Esophagus muscularis mucosa (tissue), 4 donors: ENCODE measurements around the gene SLC28A1. TPM values are rescaled to one million over a fixed set of nuclear protein-coding genes. Genes with fewer than 3 reads are reported as not detected.

Experiments used
- DNase-seq: peaks from one replicate; pipeline ENCODE4 v3.0.0-alpha.2; 2017; ENCODE audit errors: extremely low spot score
- H3K27ac ChIP-seq, 4 donors: fragments of 200-600 bp; sonication (generic); replicated peaks in 1 of 4; 1 replicate in 3 of 4; 2 replicates in 1 of 4; pipeline ENCODE4 v1.5.1; 2016 to 2019; ENCODE audit warnings: mild to moderate bottlenecking in 1 of 4
- H3K27me3 ChIP-seq, 4 donors: fragments of 200-600 bp; sonication (generic); one replicate each; pipeline versions ENCODE4 v1.5.1 to v1.6.0; 2016 to 2019
- H3K36me3 ChIP-seq, 4 donors: fragments of 200-600 bp; sonication (generic); one replicate each; pipeline ENCODE4 v1.5.1; 2016 to 2019
- H3K4me1 ChIP-seq, 4 donors: fragments of 200-600 bp; sonication (generic); one replicate each; pipeline ENCODE4 v1.5.1; 2016 to 2019
- H3K4me3 ChIP-seq, 4 donors: fragments of 200-600 bp; sonication (generic); 1 replicate in 2 of 4; 2 replicates in 2 of 4; pipeline ENCODE4 v1.5.1; 2016 to 2019; ENCODE audit warnings: mild to moderate bottlenecking in 4 of 4, moderate library complexity in 1 of 4
- H3K9me3 ChIP-seq, 4 donors: fragments of 200-600 bp; sonication (generic); 1 replicate in 3 of 4; 2 replicates in 1 of 4; pipeline ENCODE4 v1.5.1; 2016 to 2019
- CTCF ChIP-seq, 3 experiments: fragments of 200-600 bp in 2 of 3; fragments of 450-650 bp in 1 of 3; sonication (generic) in 2 of 3; IDR thresholded peaks; one replicate each; pipeline ENCODE4 v1.5.1; 2017 to 2019; ENCODE audit warnings: antibody characterized with exemption in 3 of 3, mild to moderate bottlenecking in 2 of 3, moderate library complexity in 1 of 3
- EP300 ChIP-seq: sonication (generic); formaldehyde crosslinking; IDR thresholded peaks from one replicate; pipeline ENCODE4 v1.6.1; 2017; ENCODE audit warnings: antibody characterized with exemption
- POLR2A ChIP-seq: fragments of 450-650 bp; IDR thresholded peaks from one replicate; pipeline ENCODE4 v1.6.1; 2017; ENCODE audit warnings: antibody characterized with exemption, moderate library complexity, mild to moderate bottlenecking, low read depth
- POLR2AphosphoS5 ChIP-seq, 2 donors: sonication (generic); formaldehyde crosslinking; IDR thresholded peaks; one replicate each; pipeline ENCODE4 v1.6.1; 2017; ENCODE audit warnings: antibody characterized with exemption in 2 of 2
- WGBS: methylation state at CpG from one replicate; pipeline ENCODE4 v1.1.5; 2018; 5-methylcytosine and 5-hydroxymethylcytosine counted together
- intact Hi-C: fragments of 100-400 bp; cut with DNase I; formaldehyde crosslinking; loops from one replicate; pipeline ENCODE4 v1.15.1; 2023
- total RNA-seq, 4 donors: library from RNA; depleted of rRNA; stranded (reverse); fragments of >200 nt; gene quantifications; one replicate each; pipeline versions ENCODE4 v1.1.0 to v1.2.1, GENCODE V29; 2016

Gene SLC28A1
- total RNA-seq, 4 donors from 2014 or later: 0.23 TPM; not detected in 3

- Histone ChIP-seq H3K27ac (no peak overlapping the region), H3K36me3 (no peaks in the 10 kb centered on the region), H3K27me3 (peaks cover 0 to 23% (median 0%) of the 10 kb centered on the region in 4 donors), H3K9me3 (no peaks in the 10 kb centered on the region), H3K4me3 (no peak overlapping the region), H3K4me1 (peaks cover 0 to 7% (median 2%) of the 10 kb centered on the region in 4 donors)
- intact Hi-C loops: no loop called here
- DNase-seq: no peak
- TF ChIP-seq CTCF (IDR thresholded peaks at IDR 0.05): no peak
- 87% methylated on average over 3 of the region's 3 CpGs for WGBS
These were observed 4.5 kb upstream of the SLC28A1 start for GRCh38 chr15:84880007-84880406.

- no peak overlapping the region for H3K27ac ChIP-seq
- intact Hi-C loops: no loop called here
- TF ChIP-seq POLR2A (no peak), CTCF (IDR thresholded peaks at IDR 0.05) (no peak), POLR2AphosphoS5 (IDR thresholded peaks at IDR 0.05) (no peak), EP300 (no peak)
- 89% methylated on average over 8 of the region's 8 CpGs for WGBS
- H3K4me3 ChIP-seq: no peak overlapping the region
- no peak for DNase-seq
- H3K4me1 ChIP-seq: peaks cover 0 to 7% (median 2%) of the 10 kb centered on the region in 4 donors
- H3K9me3 ChIP-seq: no peaks in the 10 kb centered on the region
- H3K36me3 ChIP-seq: no peaks in the 10 kb centered on the region
- peaks cover 0 to 23% (median 0%) of the 10 kb centered on the region in 4 donors for H3K27me3 ChIP-seq
These were observed 3.5 kb upstream of the SLC28A1 start for GRCh38 chr15:84880822-84881519.

- TF ChIP-seq CTCF (IDR thresholded peaks at IDR 0.05): no peak
- TF ChIP-seq EP300: no peak
- TF ChIP-seq POLR2AphosphoS5 (IDR thresholded peaks at IDR 0.05): no peak
- no peak for TF ChIP-seq POLR2A
- Histone ChIP-seq H3K27me3 (peaks cover 0 to 23% (median 0%) of the 10 kb centered on the region in 4 donors), H3K36me3 (no peaks in the 10 kb centered on the region), H3K4me1 (peaks cover 0 to 7% (median 2%) of the 10 kb centered on the region in 4 donors), H3K9me3 (no peaks in the 10 kb centered on the region), H3K27ac (no peak overlapping the region), H3K4me3 (no peak overlapping the region)
- intact Hi-C loops: no loop called here
- WGBS: 94% methylated on average over 7 of the region's 7 CpGs
- DNase-seq: no peak
These were observed 3.0 kb upstream of the SLC28A1 start for GRCh38 chr15:84881520-84881830.

- WGBS: 74% methylated on average over 6 of the region's 6 CpGs
- intact Hi-C loops: no loop called here
- Histone ChIP-seq H3K27ac (no peak overlapping the region), H3K4me3 (no peak overlapping the region), H3K36me3 (no peaks in the 10 kb centered on the region), H3K27me3 (peaks cover 0 to 37% (median 0%) of the 10 kb centered on the region in 4 donors), H3K4me1 (peaks cover 0 to 4% (median 2%) of the 10 kb centered on the region in 4 donors), H3K9me3 (no peaks in the 10 kb centered on the region)
- no peak for DNase-seq
- no peak for TF ChIP-seq POLR2AphosphoS5 (IDR thresholded peaks at IDR 0.05)
- no peak for TF ChIP-seq POLR2A
- TF ChIP-seq EP300: no peak
- no peak for TF ChIP-seq CTCF (IDR thresholded peaks at IDR 0.05)
These were observed 996 bp upstream of the SLC28A1 start for GRCh38 chr15:84883466-84883865.

- Histone ChIP-seq H3K4me3 (no peak overlapping the region), H3K9me3 (no peaks in the 10 kb centered on the region), H3K36me3 (no peaks in the 10 kb centered on the region), H3K27me3 (peaks cover 0 to 49% (median 0%) of the 10 kb centered on the region in 4 donors), H3K4me1 (no peaks in the 10 kb centered on the region), H3K27ac (no peak overlapping the region)
- intact Hi-C loops: no loop called here
- TF ChIP-seq EP300: no peak
- no peak for DNase-seq
- 90% methylated on average over 7 of the region's 7 CpGs for WGBS
These were observed 1.3 kb downstream of the SLC28A1 start for GRCh38 chr15:84885801-84886200.
